ENCODE measurements around the gene GAS2L1.

- TF ChIP-seq CTCF (optimal IDR thresholded peaks at IDR 0.05 in 1 of 3, IDR thresholded peaks at IDR 0.05 in 1 of 3, conservative IDR thresholded peaks at IDR 0.05 in 1 of 3; ENCODE audit: extremely low read depth in 1 of 3, insufficient read depth in 2 of 3, low read length in 3 of 3) (no peak), EZH2 (IDR thresholded peaks at IDR 0.05; ENCODE audit: low read length) (no peak)
Measured at GRCh38 chr22:29335656-29336055, 29.2 kb downstream of the GAS2L1 start.
